ENCODE data around the gene BCL7B. TPM values are rescaled to one million over a fixed set of nuclear protein-coding genes. Genes with fewer than 3 reads are reported as not detected.

BCL7B gene
- total RNA-seq, 1 donor from 2014 or later, result 130 TPM

DNA sequence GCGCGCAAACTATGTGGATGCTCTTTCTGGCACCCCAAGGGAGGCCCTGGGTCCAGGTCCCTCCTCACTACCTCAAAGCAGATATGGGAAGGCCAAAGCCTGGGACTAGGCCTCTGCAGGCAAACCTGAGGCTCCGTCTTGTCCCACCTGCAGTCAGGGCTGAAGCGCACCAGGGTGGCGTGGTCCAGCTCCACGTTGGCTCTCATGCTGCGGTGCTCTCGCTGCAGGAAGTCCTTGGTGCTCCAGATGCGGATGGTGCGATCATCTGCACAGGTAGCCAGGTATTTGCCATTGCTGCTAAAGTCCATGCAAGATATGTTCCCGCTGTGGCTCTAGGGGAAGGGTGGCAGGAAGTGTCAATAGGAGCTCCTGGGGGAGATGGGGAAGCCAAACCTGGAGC, 16.3 kb upstream of the BCL7B start:
- H3K36me3 ChIP-seq, result peaks cover 45 to 57% of the 10 kb centered on the region in 2 donors
- H3K27ac ChIP-seq, result no peak overlapping the region
- H3K4me1 ChIP-seq, result peaks cover 0 to 7% of the 10 kb centered on the region in 2 donors
- H3K9me3 ChIP-seq, result no peaks in the 10 kb centered on the region
- H3K4me3 ChIP-seq, result no peak overlapping the region
- no peak for DNase-seq (ENCODE audit: low spot score in 2 of 2)
- no peaks in the 10 kb centered on the region for H3K27me3 ChIP-seq
- intact Hi-C loops (cut with DNase I), result no loop called here
- no peak for TF ChIP-seq CTCF (IDR thresholded peaks at IDR 0.05)

DNA sequence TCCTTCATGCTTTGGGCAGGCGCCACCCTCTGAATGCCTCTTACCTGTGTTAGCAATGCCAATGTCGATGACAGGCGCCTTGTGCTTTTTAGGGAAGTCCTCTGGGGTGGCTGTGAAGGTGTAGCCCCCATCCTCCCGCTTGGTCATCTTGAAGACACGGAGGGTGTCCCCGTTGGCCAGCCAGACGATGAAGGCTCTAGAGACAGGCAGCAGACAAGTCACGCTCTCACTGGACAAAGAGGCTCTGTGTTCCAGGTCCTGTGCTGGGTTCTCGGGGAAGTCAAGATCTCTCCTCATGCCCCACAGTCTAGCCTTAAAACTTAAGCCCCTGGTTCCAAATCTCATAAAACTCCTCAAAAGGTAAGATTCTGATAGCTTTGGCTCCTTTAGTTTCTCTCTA, 15.8 kb upstream of the BCL7B start:
- Histone ChIP-seq H3K27me3 (no peaks in the 10 kb centered on the region), H3K9me3 (no peaks in the 10 kb centered on the region), H3K4me3 (no peak overlapping the region), H3K36me3 (peaks cover 45 to 57% of the 10 kb centered on the region in 2 donors), H3K27ac (no peak overlapping the region), H3K4me1 (peaks cover 0 to 7% of the 10 kb centered on the region in 2 donors)
- intact Hi-C loops (cut with DNase I), result no loop called here
- DNase-seq (ENCODE audit: low spot score in 2 of 2), result no peak
- TF ChIP-seq CTCF (IDR thresholded peaks at IDR 0.05), result no peak

GRCh38 chr7:73572767-73573186, 15.3 kb upstream of the BCL7B start:
- H3K4me1 ChIP-seq, result peaks cover 0 to 7% of the 10 kb centered on the region in 2 donors
- H3K27me3 ChIP-seq, result no peaks in the 10 kb centered on the region
- H3K4me3 ChIP-seq, result no peak overlapping the region
- H3K27ac ChIP-seq, result no peak overlapping the region
- DNase-seq (ENCODE audit: low spot score in 2 of 2), result no peak
- intact Hi-C loops (cut with DNase I), result no loop called here
- H3K36me3 ChIP-seq, result peaks cover 45 to 57% of the 10 kb centered on the region in 2 donors
- TF ChIP-seq CTCF (IDR thresholded peaks at IDR 0.05), result no peak
- H3K9me3 ChIP-seq, result no peaks in the 10 kb centered on the region

DNA sequence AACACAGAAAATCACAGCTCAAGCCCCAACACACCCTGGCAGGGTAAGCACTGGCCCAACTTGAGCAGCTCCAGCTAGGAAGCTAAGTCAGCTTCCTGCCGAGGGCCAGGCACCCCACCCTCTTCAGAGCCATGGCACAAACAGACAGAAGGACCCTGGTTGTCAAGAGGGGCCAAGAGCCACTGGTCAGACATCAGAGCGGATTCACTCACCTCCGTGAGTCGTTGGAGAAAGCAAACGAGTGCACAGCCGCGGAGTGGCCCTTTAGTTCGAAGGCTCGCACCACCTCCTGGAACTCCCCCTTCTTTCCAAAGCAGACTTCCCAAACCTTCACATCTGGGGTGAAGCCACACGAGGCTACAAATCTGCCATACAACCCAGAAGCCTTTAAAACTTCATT, 13.5 kb upstream of the BCL7B start:
- Histone ChIP-seq H3K9me3 (no peaks in the 10 kb centered on the region), H3K27me3 (no peaks in the 10 kb centered on the region), H3K4me3 (no peak overlapping the region), H3K27ac (no peak overlapping the region), H3K36me3 (peaks cover 45 to 57% of the 10 kb centered on the region in 2 donors), H3K4me1 (no peaks in the 10 kb centered on the region)
- DNase-seq (ENCODE audit: low spot score in 2 of 2), result no peak
- no peak for TF ChIP-seq CTCF (IDR thresholded peaks at IDR 0.05)
- intact Hi-C loops (cut with DNase I), result no loop called here

DNA sequence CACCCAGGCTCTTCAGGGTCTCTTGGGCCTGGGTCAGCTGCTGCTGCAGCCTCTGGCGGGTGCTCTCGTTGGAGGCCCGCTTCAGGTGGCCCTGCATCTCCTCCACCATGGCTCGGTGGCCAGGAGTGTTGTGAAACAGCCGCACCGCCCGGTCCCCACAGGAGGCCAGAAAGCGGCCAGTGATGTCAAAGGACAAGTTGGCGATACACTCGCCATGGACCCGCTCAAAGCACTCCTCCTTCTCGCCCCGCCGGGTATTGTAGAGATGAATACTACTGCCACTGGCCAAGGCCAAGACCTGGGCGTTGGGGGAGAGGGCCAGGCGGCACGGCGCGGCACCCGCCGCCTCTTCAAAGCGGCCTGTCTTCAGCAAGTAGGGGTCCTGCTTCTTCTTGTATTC, 13.0 kb upstream of the BCL7B start:
- no peak for TF ChIP-seq CTCF (IDR thresholded peaks at IDR 0.05)
- intact Hi-C loops (cut with DNase I), result no loop called here
- H3K27ac ChIP-seq, result no peak overlapping the region
- no peak for DNase-seq (ENCODE audit: low spot score in 2 of 2)
- peaks cover 45 to 57% of the 10 kb centered on the region in 2 donors for H3K36me3 ChIP-seq
- H3K27me3 ChIP-seq, result no peaks in the 10 kb centered on the region
- no peaks in the 10 kb centered on the region for H3K4me1 ChIP-seq
- H3K9me3 ChIP-seq, result no peaks in the 10 kb centered on the region
- no peak overlapping the region for H3K4me3 ChIP-seq

- no peak overlapping the region for H3K4me3 ChIP-seq
- DNase-seq (ENCODE audit: low spot score in 2 of 2), result no peak
- intact Hi-C loops (cut with DNase I), result no loop called here
- no peaks in the 10 kb centered on the region for H3K27me3 ChIP-seq
- H3K36me3 ChIP-seq, result peaks cover 42 to 49% of the 10 kb centered on the region in 2 donors
- H3K27ac ChIP-seq, result no peak overlapping the region
- no peaks in the 10 kb centered on the region for H3K9me3 ChIP-seq
- no peak for TF ChIP-seq CTCF (IDR thresholded peaks at IDR 0.05)
- H3K4me1 ChIP-seq, result no peaks in the 10 kb centered on the region
These were observed 11.6 kb upstream of the BCL7B start for GRCh38 chr7:73569042-73569608.

All from ascending aorta (tissue), 2 donors.